ENCODE results near the gene OLFML3.
"Not testable (repeated sequence)": the region's sequence is repeated elsewhere in the genome, so short reads cannot be mapped to it uniquely, and the experiment has no call there.

OLFML3 gene

GRCh38 chr1:113993766-113994165, 14.5 kb downstream of the OLFML3 start:
- no peak for DNase-seq

- DNase-seq = no peak
Measured at GRCh38 chr1:113995382-113995781, 16.1 kb downstream of the OLFML3 start.

DNA sequence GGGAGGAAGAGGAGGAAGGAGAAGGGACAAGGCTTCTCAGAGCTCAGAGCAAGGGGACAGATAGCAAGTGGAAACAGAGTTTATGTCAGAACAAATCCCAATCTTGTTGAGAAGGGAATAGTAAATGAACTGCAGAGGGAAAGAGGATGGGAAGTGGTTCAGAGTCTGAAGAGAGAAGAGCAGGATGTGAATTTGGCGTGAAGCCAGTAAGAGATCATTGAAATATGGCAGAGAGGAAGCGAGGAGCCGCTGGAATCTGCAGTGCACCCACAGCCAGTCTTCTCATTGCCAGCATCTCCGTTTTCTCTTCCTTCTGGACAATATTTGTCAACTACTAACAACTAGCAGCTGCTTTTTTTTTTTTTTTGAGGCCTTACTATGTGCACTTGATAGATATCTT, 19.1 kb downstream of the OLFML3 start:
- DNase-seq = no peak

DNA sequence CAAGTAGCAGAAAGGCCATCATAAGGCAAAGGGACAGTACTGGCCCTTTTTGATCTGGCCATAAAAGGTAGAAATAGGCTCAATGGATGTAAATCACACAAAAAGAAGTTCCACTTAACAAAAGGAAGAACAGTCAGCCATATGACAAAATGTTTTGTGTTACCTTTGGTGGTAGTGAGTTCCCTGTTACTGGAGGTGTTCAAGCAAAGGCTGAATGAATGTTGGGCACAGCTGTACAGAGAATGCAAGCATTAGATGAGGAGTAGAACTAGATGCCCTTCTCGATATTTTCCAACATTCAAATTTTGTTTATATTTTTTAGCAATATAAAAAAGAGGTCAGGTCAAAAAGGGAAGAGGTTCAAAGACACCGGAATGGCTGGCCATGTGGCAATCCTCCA, 20.0 kb downstream of the OLFML3 start:
- DNase-seq = no peak

- DNase-seq = no peak
Measured at GRCh38 chr1:113999799-114000198, 20.5 kb downstream of the OLFML3 start.

DNA sequence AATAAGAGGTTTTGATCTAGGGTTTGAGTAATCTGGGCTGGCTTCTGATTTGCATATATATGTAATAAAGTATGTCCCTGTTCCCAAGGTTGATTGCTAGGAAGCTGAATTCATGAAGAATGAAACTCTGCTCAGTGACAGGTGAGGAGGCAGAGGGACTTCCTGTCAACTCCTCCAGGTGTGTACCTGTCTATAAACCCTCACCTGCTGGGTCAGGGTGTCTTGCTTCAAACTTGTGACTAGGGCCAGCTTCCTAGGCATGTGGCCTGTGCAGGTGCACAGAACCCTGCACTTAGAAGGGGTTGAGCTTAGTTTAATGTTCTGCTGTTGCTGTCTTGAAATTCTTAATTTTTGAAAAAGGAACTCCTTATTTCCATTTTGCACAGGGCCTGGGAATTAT, 21.1 kb downstream of the OLFML3 start:
- DNase-seq = no peak

GRCh38 chr1:114002492-114003239, 23.4 kb downstream of the OLFML3 start:
- no peak for DNase-seq

- no peak for DNase-seq
Measured at GRCh38 chr1:114003431-114003830, 24.2 kb downstream of the OLFML3 start.

GRCh38 chr1:114006825-114007224, 27.6 kb downstream of the OLFML3 start:
- DNase-seq = not testable (repeated sequence)

- no peak for DNase-seq
Measured at GRCh38 chr1:114008480-114008941, 29.2 kb downstream of the OLFML3 start.

DNA sequence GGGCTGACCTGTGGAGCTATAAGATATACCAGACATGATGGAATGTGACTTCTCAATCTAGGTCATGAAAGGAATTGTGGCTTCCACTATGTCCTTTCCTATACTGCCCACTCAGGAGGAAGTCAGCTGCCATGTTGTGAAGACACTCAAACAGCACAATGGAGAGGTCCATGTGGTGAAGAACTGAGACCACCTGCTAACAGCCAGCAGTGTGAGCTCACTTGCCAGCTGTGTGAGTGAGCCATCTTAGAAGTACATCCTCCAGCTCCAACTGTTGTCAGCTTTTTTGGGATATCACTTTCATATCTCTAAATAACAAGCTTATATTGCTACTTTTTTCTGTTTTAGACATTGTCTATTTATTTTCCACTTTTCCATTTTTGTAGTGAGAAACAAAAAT, 29.7 kb downstream of the OLFML3 start:
- no peak for DNase-seq

- no peak for DNase-seq
Measured at GRCh38 chr1:114009393-114009792, 30.1 kb downstream of the OLFML3 start.

- no peak for DNase-seq
Measured at GRCh38 chr1:114010433-114011184, 31.3 kb downstream of the OLFML3 start.

- no peak for DNase-seq
Measured at GRCh38 chr1:114011796-114012195, 32.5 kb downstream of the OLFML3 start.

GRCh38 chr1:114015075-114015474, 35.8 kb downstream of the OLFML3 start:
- DNase-seq = no peak

DNA sequence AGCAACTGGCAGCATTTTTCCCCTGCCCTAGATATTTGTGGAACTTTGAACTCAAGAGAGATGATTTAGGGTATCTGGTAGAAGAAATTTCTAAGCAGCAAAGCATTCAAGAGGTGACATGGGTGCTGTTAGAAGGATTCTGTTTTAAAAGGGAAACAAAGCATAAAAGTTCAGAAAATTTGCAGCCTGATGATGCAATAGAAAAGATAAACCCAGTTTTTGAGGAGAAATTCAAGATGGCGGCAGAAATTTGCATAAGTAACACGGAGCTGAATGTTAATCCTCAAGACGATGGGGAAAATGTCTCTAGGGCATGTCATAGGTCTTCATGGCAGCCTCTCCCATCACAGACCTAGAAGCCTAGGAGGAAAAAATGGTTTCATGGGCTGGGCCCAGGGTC, 40.5 kb downstream of the OLFML3 start:
- not testable (repeated sequence) for DNase-seq

GRCh38 chr1:114021665-114022099, 42.4 kb downstream of the OLFML3 start:
- DNase-seq = no peak

GRCh38 chr1:114022877-114023276, 43.6 kb downstream of the OLFML3 start:
- no peak for DNase-seq

- DNase-seq = no peak
Measured at GRCh38 chr1:114023377-114023776, 44.1 kb downstream of the OLFML3 start.

DNA sequence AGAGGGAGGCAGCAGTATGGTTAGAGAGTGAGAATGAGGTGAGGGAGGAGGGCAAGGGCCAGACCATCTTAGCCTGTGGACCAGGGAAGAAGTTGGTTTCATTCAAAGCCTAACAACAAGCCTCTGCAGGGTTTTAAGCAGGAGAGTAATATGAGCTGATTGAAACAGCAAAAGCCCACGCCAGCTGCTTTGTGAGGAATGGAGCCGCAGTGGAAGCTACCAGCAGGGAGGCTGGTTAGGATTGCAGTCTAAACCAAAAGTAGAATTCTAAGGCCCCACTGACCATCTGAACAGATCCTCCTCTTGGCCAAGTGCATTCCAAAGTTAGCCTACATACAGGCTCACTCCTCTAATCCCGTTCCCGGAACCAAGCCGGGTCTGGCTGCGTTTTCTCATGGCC, 44.8 kb downstream of the OLFML3 start:
- no peak for DNase-seq

DNA sequence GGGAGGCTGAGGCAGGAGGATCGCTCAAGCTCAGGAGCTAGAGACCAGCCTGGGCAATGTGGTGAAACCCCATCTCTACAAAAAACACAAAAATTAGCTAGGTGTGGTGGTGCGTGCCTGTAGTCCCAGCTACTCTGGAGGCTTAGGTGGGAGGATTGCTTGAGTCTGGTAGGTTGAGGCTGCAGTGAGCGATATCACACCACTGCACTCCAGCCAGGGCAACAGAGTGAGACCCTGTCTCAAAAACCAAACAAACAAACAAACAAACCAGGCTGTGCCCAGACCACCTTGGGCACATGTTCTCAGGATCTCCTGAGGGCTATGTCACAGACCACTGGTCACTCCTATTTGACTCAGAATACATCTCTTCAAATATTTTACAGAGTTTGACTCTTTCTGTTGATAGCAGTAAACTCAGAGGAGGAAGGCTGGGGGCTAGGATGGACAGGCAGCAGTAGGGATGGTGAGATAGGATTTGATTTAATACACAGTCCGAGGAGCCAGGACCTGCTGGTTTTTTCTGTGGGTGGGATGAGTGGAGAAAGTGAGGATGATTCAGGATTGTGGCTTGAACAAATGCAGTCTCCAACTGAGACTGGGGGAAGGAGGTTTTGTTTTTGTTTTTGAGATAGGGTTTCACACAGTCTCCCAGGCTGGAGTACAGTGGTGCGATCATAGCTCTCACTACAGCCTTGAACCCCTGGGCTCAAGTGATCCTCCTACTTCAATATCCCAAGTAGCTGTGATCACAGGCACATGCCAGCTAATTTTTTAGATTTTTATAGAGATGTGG, 46.5 kb downstream of the OLFML3 start:
- DNase-seq = no peak

DNA sequence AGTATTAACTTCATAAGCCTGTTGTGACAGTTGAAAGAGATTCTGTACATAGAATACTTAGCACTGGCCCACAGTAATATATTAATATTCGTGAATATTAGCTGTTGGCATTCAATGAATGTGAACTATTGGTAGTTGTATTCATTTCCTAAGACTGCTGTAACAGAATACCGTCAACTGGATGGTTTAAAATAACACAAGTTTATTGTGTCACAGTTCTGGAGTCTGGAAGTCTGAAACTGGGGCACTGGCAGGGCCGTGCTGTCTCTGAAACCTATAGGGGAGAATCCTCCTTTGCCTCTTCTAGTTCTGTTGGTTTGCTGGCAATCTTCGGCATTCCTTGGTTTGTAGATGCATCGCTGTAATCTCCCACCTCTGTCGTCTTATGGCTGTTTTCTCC, 47.5 kb downstream of the OLFML3 start:
- DNase-seq = no peak
